ENCODE measurements around the gene SSX2IP. TPM values are rescaled to one million over a fixed set of nuclear protein-coding genes. Genes with fewer than 3 reads are reported as not detected.

SSX2IP gene
- polyA plus RNA-seq, 3 donors: 0.85 to 2.8 (median 2.2) TPM

DNA sequence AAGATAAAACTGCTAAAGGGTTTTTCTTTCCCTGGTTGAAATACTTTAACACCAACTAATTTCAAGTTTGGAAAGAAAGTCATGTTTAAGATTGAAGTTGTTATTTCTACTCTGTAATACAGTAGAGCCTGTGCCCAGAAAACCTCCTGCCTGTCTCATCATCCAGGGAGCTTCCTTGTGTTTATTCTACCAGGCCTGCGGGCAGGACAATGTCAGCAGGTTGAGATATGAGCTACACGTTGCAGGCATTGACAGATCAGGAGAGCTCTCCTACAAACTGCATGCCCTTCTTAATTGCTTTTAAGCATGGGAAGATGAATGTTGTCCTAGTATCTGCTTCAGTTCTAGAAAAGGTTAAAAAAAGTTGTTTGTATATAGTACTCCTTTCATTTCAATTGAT, 72.9 kb downstream of the SSX2IP start:
- no peaks in the 10 kb centered on the region for H3K27me3 ChIP-seq (ENCODE audit: control insufficient read depth in 2 of 2, insufficient read depth in 2 of 2, low read length in 2 of 2)
- Mint-ChIP-seq H3K4me3 (no peak overlapping the region), H3K36me3 (peaks cover 0 to 2% of the 10 kb centered on the region in 2 donors), H3K9me3 (peaks cover 15 to 26% (median 21%) of the 10 kb centered on the region in 7 donors), H3K27ac (no peak overlapping the region), H3K27me3 (ENCODE audit: low read depth in 3 of 3) (peaks cover 0 to 6% (median 2%) of the 10 kb centered on the region in 3 donors), H3K4me1 (peaks cover 21% of the 10 kb centered on the region)
- no peak for DNase-seq
- no peaks in the 10 kb centered on the region for H3K79me2 ChIP-seq (ENCODE audit: insufficient read depth, low read length)
- no peak overlapping the region for H3K4me2 ChIP-seq (replicated peaks; ENCODE audit: extremely low read depth, low read length, poor library complexity, severe bottlenecking)
- intact Hi-C loops (cut with micrococcal nuclease): no loop called here
- no peak overlapping the region for H3K4me3 ChIP-seq (replicated peaks in 1 of 3; ENCODE audit: low read depth in 2 of 3, low read length in 3 of 3)
- H2AFZ ChIP-seq (ENCODE audit: insufficient read depth, low read depth, low read length, poor library complexity, severe bottlenecking): no peak overlapping the region
- H3K4me1 ChIP-seq (ENCODE audit: control insufficient read depth in 1 of 2, insufficient read depth in 2 of 2, low read length in 2 of 2): peaks cover 5 to 21% of the 10 kb centered on the region in 2 donors
- H4K20me1 ChIP-seq (ENCODE audit: insufficient read depth, low read length): no peaks in the 10 kb centered on the region
- TF ChIP-seq, protein P1, sequence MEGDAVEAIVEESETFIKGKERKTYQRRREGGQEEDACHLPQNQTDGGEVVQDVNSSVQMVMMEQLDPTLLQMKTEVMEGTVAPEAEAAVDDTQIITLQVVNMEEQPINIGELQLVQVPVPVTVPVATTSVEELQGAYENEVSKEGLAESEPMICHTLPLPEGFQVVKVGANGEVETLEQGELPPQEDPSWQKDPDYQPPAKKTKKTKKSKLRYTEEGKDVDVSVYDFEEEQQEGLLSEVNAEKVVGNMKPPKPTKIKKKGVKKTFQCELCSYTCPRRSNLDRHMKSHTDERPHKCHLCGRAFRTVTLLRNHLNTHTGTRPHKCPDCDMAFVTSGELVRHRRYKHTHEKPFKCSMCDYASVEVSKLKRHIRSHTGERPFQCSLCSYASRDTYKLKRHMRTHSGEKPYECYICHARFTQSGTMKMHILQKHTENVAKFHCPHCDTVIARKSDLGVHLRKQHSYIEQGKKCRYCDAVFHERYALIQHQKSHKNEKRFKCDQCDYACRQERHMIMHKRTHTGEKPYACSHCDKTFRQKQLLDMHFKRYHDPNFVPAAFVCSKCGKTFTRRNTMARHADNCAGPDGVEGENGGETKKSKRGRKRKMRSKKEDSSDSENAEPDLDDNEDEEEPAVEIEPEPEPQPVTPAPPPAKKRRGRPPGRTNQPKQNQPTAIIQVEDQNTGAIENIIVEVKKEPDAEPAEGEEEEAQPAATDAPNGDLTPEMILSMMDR (IDR thresholded peaks at IDR 0.05): no peak
- peaks cover 19 to 25% of the 10 kb centered on the region in 2 donors for H3K9me3 ChIP-seq (replicated peaks in 1 of 2; ENCODE audit: control insufficient read depth in 1 of 2, insufficient read depth in 1 of 2, low read length in 2 of 2)
- H3K27ac ChIP-seq (ENCODE audit: low read depth in 1 of 2, low read length in 2 of 2): no peak overlapping the region
- H3K36me3 ChIP-seq (replicated peaks in 1 of 2; ENCODE audit: control insufficient read depth in 1 of 2, insufficient read depth in 2 of 2, low read length in 2 of 2): no peaks in the 10 kb centered on the region
- H3K9ac ChIP-seq (ENCODE audit: insufficient read depth, low read length, poor library complexity, severe bottlenecking): no peak overlapping the region
- no CpG with 5 or more reads among the region's 2 CpGs for WGBS (ENCODE audit: insufficient coverage)

DNA sequence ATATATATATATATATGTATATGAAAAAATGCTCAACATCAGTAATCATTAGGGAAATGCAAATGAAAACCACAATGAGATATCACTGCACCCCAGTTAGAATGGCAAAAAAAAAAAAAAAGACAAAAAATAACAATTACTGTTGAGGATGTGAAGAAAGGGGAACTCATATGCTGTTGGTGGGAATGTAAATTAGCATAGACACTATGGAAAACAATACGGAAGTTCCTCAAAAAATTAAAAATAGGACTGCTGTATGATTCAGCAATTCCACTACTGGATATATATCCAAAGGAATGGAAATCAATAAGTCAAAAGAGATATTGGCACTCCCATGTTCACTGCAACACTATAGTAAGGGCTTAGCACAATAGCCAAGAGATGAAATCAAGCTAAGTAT, 74.5 kb downstream of the SSX2IP start:
- intact Hi-C loops (cut with micrococcal nuclease): no loop called here
- peaks cover 18% of the 10 kb centered on the region for H3K4me1 Mint-ChIP-seq

More for the DNA sequence above, 74.5 kb downstream of the SSX2IP start:
- no peak overlapping the region for H3K4me3 Mint-ChIP-seq
- H2AFZ ChIP-seq (ENCODE audit: insufficient read depth, low read depth, low read length, poor library complexity, severe bottlenecking): no peak overlapping the region
- H3K9me3 Mint-ChIP-seq: peaks cover 20 to 38% (median 31%) of the 10 kb centered on the region in 7 donors
- WGBS (ENCODE audit: insufficient coverage): no CpG with 5 or more reads among the region's 1 CpG
- H3K79me2 ChIP-seq (ENCODE audit: insufficient read depth, low read length): no peaks in the 10 kb centered on the region
- TF ChIP-seq, protein P1 (IDR thresholded peaks at IDR 0.05): no peak
- no peaks in the 10 kb centered on the region for H4K20me1 ChIP-seq (ENCODE audit: insufficient read depth, low read length)
- H3K36me3 ChIP-seq (replicated peaks in 1 of 2; ENCODE audit: control insufficient read depth in 1 of 2, insufficient read depth in 2 of 2, low read length in 2 of 2): no peaks in the 10 kb centered on the region
- H3K9ac ChIP-seq (ENCODE audit: insufficient read depth, low read length, poor library complexity, severe bottlenecking): no peak overlapping the region
- H3K4me3 ChIP-seq (replicated peaks in 1 of 3; ENCODE audit: low read depth in 2 of 3, low read length in 3 of 3): no peak overlapping the region
- peaks cover 0 to 6% (median 2%) of the 10 kb centered on the region in 3 donors for H3K27me3 Mint-ChIP-seq (ENCODE audit: low read depth in 3 of 3)
- H3K27ac ChIP-seq (ENCODE audit: low read depth in 1 of 2, low read length in 2 of 2): no peak overlapping the region
- peaks cover 26 to 31% of the 10 kb centered on the region in 2 donors for H3K9me3 ChIP-seq (replicated peaks in 1 of 2; ENCODE audit: control insufficient read depth in 1 of 2, insufficient read depth in 1 of 2, low read length in 2 of 2)
- no peak overlapping the region for H3K27ac Mint-ChIP-seq
- H3K4me1 ChIP-seq (ENCODE audit: control insufficient read depth in 1 of 2, insufficient read depth in 2 of 2, low read length in 2 of 2): peaks cover 5 to 21% of the 10 kb centered on the region in 2 donors
- H3K4me2 ChIP-seq (replicated peaks; ENCODE audit: extremely low read depth, low read length, poor library complexity, severe bottlenecking): no peak overlapping the region
- peak in 2 of 3 donors; percentile 21 to 27 for DNase-seq
- peaks cover 0 to 2% of the 10 kb centered on the region in 2 donors for H3K36me3 Mint-ChIP-seq
- no peaks in the 10 kb centered on the region for H3K27me3 ChIP-seq (ENCODE audit: control insufficient read depth in 2 of 2, insufficient read depth in 2 of 2, low read length in 2 of 2)

Data from CD14-positive monocyte (primary cell).